SK-N-SH treated with all-trans-retinoic acid at 6 μM for 48 hours (cell line): ENCODE results near the gene FBXO24.

Source experiments
- ATAC-seq: fragments of 200-7000 bp; cut with Tn5 transposase; 3 replicates; pipeline ENCODE4 v1.9.1; 2020; ENCODE audit warnings: mild to moderate bottlenecking, moderate library complexity
- ARNTL ChIP-seq: fragments of 450-650 bp; formaldehyde crosslinking; IDR thresholded peaks from 2 replicates; pipeline ENCODE4 v1.5.0; 2020; ENCODE audit warnings: low read depth, mild to moderate bottlenecking, moderate library complexity, borderline replicate concordance
- BACH2 ChIP-seq: fragments of 250-450 bp; sonication (Bioruptor Pico); IDR thresholded peaks from 2 replicates; pipeline ENCODE4 v1.9.0; 2021; ENCODE audit warnings: mild to moderate bottlenecking, borderline replicate concordance
- CREB5 ChIP-seq: fragments of 250-450 bp; sonication (Bioruptor Pico); IDR thresholded peaks from 2 replicates; pipeline ENCODE4 v1.5.1; 2020; ENCODE audit warnings: low read depth, mild to moderate bottlenecking, moderate library complexity
- CSDC2 ChIP-seq: fragments of 250-450 bp; sonication (Bioruptor Pico); IDR thresholded peaks from 2 replicates; pipeline ENCODE4 v1.5.0; 2020; ENCODE audit warnings: mild to moderate bottlenecking, moderate library complexity
- CSRNP3 ChIP-seq: fragments of 250-450 bp; sonication (Bioruptor Pico); IDR thresholded peaks from 2 replicates; pipeline ENCODE4 v1.5.1; 2021; ENCODE audit warnings: mild to moderate bottlenecking, moderate library complexity
- ESRRG ChIP-seq: fragments of 250-450 bp; sonication (Bioruptor Pico); IDR thresholded peaks from 2 replicates; pipeline ENCODE4 v1.6.1; 2021; ENCODE audit warnings: mild to moderate bottlenecking
- ISL1 ChIP-seq: fragments of 250-450 bp; sonication (Bioruptor Pico); IDR thresholded peaks from 2 replicates; pipeline ENCODE4 v2.1.2; 2022; ENCODE audit warnings: mild to moderate bottlenecking, moderate library complexity
- OSR1 ChIP-seq: fragments of 250-450 bp; sonication (Bioruptor Pico); IDR thresholded peaks from 2 replicates; pipeline ENCODE4 v1.8.0; 2022; ENCODE audit warnings: moderate library complexity, mild to moderate bottlenecking, inconsistent platforms
- PATZ1 ChIP-seq: fragments of 250-450 bp; sonication (Bioruptor Pico); IDR thresholded peaks from 2 replicates; pipeline ENCODE4 v1.8.0; 2020; ENCODE audit warnings: mild to moderate bottlenecking, moderate library complexity, borderline replicate concordance
- POU6F1 ChIP-seq: fragments of 250-450 bp; sonication (Bioruptor Pico); IDR thresholded peaks from 2 replicates; pipeline ENCODE4 v1.8.0; 2021; ENCODE audit warnings: low read depth, mild to moderate bottlenecking, moderate library complexity, borderline replicate concordance
- PPARA ChIP-seq: fragments of 250-450 bp; sonication (Bioruptor Pico); IDR thresholded peaks from 2 replicates; pipeline ENCODE4 v1.5.0; 2020; ENCODE audit warnings: mild to moderate bottlenecking, borderline replicate concordance
- RARB ChIP-seq: fragments of 250-450 bp; sonication (Bioruptor Pico); IDR thresholded peaks from 2 replicates; pipeline ENCODE4 v1.8.0; 2021; ENCODE audit warnings: mild to moderate bottlenecking, moderate library complexity
- SNAI2 ChIP-seq: fragments of 250-450 bp; sonication (Bioruptor Pico); IDR thresholded peaks from 2 replicates; pipeline ENCODE4 v1.5.0; 2020; ENCODE audit warnings: mild to moderate bottlenecking, moderate library complexity
- TCF4 ChIP-seq: fragments of 250-450 bp; sonication (Bioruptor Pico); IDR thresholded peaks from 2 replicates; pipeline ENCODE4 v1.8.0; 2021; ENCODE audit warnings: mild to moderate bottlenecking, moderate library complexity, borderline replicate concordance
- TSHZ2 ChIP-seq: fragments of 250-450 bp; sonication (Bioruptor Pico); IDR thresholded peaks from 2 replicates; pipeline ENCODE4 v1.5.0; 2020; ENCODE audit warnings: mild to moderate bottlenecking, moderate library complexity
- ZFP3 ChIP-seq: fragments of 250-450 bp; sonication (Bioruptor Pico); IDR thresholded peaks from 2 replicates; pipeline ENCODE4 v1.5.0; 2020; ENCODE audit warnings: mild to moderate bottlenecking, moderate library complexity
- ZFP30 ChIP-seq: fragments of 450-650 bp; formaldehyde crosslinking; IDR thresholded peaks from 2 replicates; pipeline ENCODE4 v1.5.0; 2022; ENCODE audit warnings: mild to moderate bottlenecking, moderate library complexity
- ZNF565 ChIP-seq: fragments of 450-650 bp; formaldehyde crosslinking; conservative IDR thresholded peaks from 2 replicates; pipeline ENCODE4 v1.5.0; 2020; ENCODE audit warnings: low read depth, mild to moderate bottlenecking, moderate library complexity
- ZNF70 ChIP-seq: fragments of 450-650 bp; formaldehyde crosslinking; IDR thresholded peaks from 2 replicates; pipeline ENCODE4 v1.5.0; 2020; ENCODE audit warnings: mild to moderate bottlenecking, moderate library complexity
- ZNF8 ChIP-seq: fragments of 450-650 bp; formaldehyde crosslinking; IDR thresholded peaks from 2 replicates; pipeline ENCODE4 v1.5.0; 2020; ENCODE audit warnings: mild to moderate bottlenecking, moderate library complexity

Gene FBXO24

GRCh38 chr7:100546129-100546925 is 39.8 kb upstream of the FBXO24 start:
- TF ChIP-seq RARB (CRISPR knock-in tag) (no peak), CREB5 (CRISPR knock-in tag) (no peak), SNAI2 (no peak), ZNF565 (CRISPR knock-in tag) (no peak), POU6F1 (no peak), ZNF70 (CRISPR knock-in tag) (no peak), OSR1 (no peak), TSHZ2 (CRISPR knock-in tag) (no peak), CSDC2 (no peak), ESRRG (CRISPR knock-in tag) (no peak), ZFP30 (CRISPR knock-in tag) (no peak)
- peak; percentile 37 for ATAC-seq

- no peak for TF ChIP-seq RARB (CRISPR knock-in tag)
- no peak for TF ChIP-seq SNAI2
- no peak for TF ChIP-seq ARNTL
- TF ChIP-seq, all 23 proteins: peak for 0
- ATAC-seq, result no peak
These were observed 39.0 kb upstream of the FBXO24 start for GRCh38 chr7:100546926-100547800.

- no peak for ATAC-seq
- TF ChIP-seq RARB (CRISPR knock-in tag) (no peak), TCF4 (CRISPR knock-in tag) (no peak), OSR1 (no peak), TSHZ2 (CRISPR knock-in tag) (no peak), PPARA (CRISPR knock-in tag) (no peak), CREB5 (CRISPR knock-in tag) (no peak), ZNF8 (CRISPR knock-in tag) (no peak), BACH2 (CRISPR knock-in tag) (no peak), CSDC2 (no peak), SNAI2 (no peak), CSRNP3 (no peak), ZFP30 (CRISPR knock-in tag) (no peak), ISL1 (no peak), PATZ1 (no peak), ZNF565 (CRISPR knock-in tag) (no peak), ZFP3 (no peak)
These were observed 38.3 kb upstream of the FBXO24 start for GRCh38 chr7:100547872-100548271.
